DMS53 treated with DMSO at 0.1 percent for 48 hours (cell line): ENCODE measurements around the gene MTMR3.

ENCODE experiments used
- DNase-seq: peaks from one replicate; lab custom pipeline; 2025; ENCODE audit not compliant: unreplicated experiment; lab: John Stamatoyannopoulos, UW

The MTMR3 gene

DNA sequence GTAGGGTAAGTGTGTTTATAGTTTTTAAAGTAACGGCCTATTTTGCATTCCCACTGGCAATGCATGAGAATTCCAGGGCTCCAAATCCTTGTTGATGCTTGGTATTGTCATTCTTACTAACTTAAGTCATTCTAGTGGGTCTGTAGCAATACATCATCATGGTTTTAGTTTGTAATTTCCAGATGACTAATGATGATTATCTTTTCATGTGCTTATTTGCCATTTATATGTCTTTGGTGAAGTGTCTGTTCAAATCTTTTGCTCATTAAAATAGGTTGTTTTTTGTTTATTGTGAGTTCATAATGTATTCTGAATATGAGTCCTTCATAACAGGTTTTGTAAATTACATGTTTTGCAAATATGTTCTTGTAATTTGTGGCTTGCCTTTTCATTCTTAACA lies 31.2 kb downstream of the MTMR3 start:
- DNase-seq: no peak

DNA sequence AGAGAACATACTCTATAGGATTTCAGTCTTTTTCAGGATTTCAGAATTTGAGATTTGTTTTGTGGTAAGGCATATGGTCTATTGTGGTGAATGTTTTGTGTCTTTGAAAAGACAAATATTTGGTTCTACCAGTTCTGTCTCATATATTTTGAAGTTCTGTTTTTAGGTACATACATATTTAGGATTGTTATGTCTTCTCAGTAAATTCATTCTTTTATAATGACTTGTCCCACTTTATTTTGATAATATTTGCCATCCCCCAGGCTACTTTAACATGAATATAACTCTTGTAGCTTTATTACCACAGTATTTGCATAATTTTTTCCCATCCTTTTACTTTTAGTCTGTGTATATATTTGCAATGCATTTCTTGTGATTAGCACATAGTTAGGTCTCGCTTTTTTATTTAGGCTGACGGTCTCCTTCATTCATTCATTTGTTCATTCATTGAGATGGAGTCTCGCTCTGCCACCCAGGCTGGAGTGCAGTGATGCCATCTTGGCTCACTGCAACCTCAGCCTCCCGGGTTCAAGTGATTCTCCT lies 32.1 kb downstream of the MTMR3 start:
- DNase-seq: no peak

DNA sequence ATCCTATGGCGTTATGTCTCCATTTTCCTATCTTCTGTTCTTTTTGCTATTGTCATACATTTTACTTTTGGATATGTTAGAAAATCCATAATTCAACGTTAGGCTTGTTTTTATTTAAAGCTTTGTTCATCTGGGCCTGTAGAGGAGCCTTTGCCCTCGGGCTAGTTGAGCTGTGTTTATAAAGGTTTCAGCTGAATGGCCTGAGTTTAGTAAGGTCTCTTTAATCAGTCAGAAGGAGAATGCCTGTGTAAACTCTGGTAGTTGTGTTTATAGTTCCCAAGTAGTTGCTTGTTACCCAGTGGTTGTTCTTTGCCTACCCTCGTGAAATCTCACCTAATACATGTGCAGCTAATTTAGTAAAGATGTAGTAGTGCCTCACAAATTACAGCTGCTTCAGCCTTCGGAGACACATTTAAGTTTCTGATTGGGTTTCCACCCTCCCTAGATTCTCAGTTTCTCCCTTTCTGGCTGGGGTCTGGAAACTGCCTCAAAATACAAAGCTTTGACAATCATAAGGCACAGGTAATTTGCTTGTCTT lies 33.1 kb downstream of the MTMR3 start:
- DNase-seq: no peak

DNA sequence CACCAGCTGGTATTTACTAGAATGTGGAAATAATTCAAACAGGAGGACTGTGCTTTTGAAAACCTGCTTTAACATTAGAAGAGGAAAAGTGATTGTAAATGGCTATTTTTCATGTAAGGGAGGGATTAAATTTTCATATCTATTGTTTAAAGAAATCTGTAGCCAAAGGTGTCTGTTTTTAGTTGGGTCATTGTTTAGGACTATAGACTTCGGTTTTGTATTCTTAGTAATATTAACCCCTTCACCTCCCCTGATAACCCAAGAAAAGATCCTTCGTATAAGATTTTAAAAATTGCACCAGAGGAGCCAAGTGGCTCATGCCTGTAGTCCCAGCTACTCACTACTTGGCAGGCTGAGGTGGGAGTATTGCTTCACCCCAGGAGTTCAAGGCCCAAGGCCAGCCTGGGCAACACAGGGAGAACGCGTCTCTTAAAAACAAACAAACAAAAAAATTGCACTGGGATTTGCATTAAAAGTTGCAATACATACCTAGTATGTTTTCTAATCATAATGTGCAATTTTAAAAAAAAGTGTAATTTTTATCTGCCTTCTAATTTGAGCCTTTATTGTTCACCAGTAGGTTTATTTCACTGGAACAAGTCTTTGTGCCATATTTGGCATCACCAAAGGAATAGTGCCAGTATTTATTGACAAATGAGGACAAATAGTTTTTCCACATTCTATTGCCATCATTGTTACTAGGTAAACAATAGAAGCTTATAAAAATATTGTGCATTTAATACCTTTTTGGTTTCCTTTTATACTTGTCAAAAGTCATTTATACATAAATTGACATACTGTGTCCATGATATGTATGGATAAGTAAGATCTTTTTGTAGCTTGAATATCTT lies 34.3 kb downstream of the MTMR3 start:
- no peak for DNase-seq

- no peak for DNase-seq
Measured at GRCh38 chr22:29925402-29925801, 42.4 kb downstream of the MTMR3 start.

DNA sequence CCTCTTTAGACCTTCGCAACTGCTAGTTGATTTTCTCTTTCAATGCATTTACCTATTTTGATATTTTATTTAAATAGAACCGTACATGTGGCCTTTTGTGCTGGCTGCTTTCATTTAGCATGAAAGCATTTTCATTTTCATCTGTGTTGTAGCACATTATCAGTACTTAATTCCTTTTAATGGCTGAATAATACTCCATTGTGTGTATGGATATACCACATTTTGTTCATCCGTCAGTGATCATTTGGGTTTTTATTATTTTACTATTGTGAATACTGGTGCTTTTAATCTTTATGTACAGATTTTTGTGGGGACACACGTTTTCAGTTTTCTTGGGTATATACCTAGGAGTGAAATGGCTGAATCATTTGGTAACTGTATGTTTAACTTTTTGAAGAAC lies 43.1 kb downstream of the MTMR3 start:
- DNase-seq: no peak

- no peak for DNase-seq
Measured at GRCh38 chr22:29932136-29932535, 49.2 kb downstream of the MTMR3 start.

- no peak for DNase-seq
Measured at GRCh38 chr22:29933619-29934018, 50.6 kb downstream of the MTMR3 start.

DNA sequence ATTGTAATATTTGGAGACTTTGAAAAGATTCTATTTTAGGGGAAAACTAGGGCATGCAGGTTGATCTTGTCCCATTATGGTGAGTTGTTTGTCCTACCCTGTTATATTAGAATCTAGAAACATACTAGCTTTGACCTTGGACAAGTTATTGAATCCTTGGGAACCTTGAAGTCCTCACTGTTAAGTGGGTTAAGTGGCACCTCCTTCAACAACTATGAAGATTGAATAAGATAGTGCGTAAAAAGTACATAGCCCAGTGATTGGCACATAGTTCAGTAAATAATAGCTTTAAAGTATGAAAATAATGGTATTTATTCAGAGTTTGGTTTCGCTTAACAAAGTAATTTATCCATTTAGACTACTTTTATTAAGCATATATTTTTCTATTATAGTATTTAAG lies 51.6 kb downstream of the MTMR3 start:
- no peak for DNase-seq

- DNase-seq: no peak
Measured at GRCh38 chr22:29936186-29936585, 53.2 kb downstream of the MTMR3 start.

DNA sequence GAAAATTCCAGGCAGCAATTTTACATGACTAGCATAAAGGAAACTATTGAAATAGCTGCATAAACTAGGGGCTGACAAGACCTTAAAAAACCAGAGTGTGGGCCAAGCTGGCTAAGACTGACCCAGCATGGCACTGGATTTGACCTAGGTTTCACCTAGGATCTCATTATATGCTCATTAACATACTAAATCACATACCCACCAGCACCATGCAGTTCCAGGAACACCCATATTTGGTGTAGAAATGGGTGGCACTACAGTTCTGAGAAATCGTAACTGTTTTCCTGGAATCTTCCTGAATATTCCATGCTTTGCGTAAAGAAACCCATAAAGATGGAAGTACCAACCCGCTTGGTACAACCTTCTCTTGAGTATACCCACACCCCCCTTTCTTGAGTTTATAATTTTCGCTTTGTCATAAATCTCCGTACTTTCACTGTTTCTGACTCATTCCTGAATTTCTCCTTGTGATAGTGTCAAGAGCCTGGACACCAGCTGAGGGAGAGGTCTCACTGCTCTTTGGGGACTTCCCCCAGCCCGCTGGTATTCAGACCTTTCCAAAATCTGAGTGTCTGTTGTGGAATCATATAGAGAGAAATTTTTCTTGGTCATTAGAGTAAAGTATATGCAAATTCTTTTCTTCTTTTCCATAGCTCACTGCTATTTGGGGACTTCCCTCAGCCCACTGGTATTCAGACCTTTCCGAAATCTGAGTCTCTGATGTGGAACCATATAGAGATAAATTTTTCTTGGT lies 55.1 kb downstream of the MTMR3 start:
- no peak for DNase-seq

DNA sequence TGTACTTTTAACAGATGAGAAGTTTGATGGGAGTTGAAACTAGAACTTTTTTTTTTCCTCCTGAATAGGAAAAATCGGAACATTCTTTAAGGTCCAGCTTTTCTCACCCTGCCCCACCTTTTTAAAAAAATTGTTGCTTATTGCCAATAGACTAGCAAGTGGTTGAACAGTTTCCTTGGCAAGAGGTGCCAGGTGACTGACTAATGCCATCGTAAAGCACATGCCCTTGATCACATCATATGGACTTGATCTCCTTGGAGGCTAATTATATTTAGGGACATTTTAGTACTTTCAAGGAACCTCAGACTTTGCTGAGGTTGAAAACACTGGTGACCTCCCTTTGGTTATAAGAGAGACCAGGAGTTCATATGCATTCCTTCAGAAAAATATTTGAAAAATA lies 57.6 kb downstream of the MTMR3 start:
- DNase-seq: no peak

- DNase-seq: no peak
Measured at GRCh38 chr22:29944339-29944738, 61.4 kb downstream of the MTMR3 start.

- no peak for DNase-seq
Measured at GRCh38 chr22:29945435-29945834, 62.5 kb downstream of the MTMR3 start.

DNA sequence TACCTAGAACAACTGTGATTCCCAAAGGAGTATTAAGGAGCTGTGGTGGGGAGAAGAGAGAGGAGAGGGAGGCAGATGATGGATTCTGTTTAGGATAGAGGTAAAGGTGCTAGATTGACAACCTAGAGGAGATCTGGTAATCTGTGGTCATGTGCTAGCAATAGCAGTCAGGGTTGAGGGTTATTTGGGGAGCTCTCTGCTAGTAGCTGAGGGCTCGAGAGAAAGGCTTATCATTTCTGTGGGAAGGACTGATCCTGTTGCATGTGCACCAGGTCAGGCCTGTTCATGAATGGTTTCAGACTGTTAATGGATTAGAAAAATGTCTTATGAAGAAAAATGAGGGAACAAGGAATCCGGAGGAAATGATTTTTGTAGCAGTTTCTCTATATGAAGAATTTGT lies 63.2 kb downstream of the MTMR3 start:
- no peak for DNase-seq

- DNase-seq: no peak
Measured at GRCh38 chr22:29947410-29948384, 64.7 kb downstream of the MTMR3 start.

- DNase-seq: no peak
Measured at GRCh38 chr22:29948385-29948769, 65.4 kb downstream of the MTMR3 start.

DNA sequence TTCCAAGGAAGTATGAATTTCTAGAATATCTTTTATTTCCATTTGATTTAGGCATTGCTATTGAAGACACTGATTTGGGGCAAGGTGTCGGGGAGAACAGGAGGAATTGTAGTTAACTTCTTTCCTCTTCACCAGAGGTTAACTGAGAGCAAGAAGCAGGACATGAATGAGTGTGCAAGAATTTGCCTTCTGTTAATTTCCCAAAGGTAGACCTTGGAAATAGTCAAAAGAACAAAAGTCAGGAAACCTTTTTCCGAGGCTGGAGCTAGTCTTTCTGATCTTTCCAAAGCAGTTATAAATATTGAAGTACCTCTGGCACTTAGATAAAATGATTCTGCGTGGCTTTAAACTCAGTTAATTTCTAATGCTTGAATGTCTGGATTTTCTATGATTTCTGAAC lies 66.9 kb downstream of the MTMR3 start:
- DNase-seq: no peak

GRCh38 chr22:29951791-29952413 lies 68.9 kb downstream of the MTMR3 start:
- DNase-seq: no peak

- no peak for DNase-seq
Measured at GRCh38 chr22:29954203-29954855, 71.4 kb downstream of the MTMR3 start.
